PC-3 (cell line): ENCODE results near the gene ZFP1. TPM values are rescaled to one million over a fixed set of nuclear protein-coding genes. Genes with fewer than 3 reads are reported as not detected.

ENCODE experiments used
- ATAC-seq: fragments of 200-7000 bp; cut with Tn5 transposase; 2 replicates; pipeline ENCODE4 v1.9.1; 2020; ENCODE audit warnings: mild to moderate bottlenecking, moderate library complexity
- BruUV-seq: library from RNA; stranded (reverse); fragments of 400-500 nt; replicated peaks from 2 replicates; lab custom pipeline; 2021; lab: Mats Ljungman, UMichigan
- CTCF ChIA-PET: fragments of 300-600 bp; sonication (Branson Sonifier 250); formaldehyde crosslinking; loops from one replicate; lab custom pipeline; 2022; ENCODE audit warnings: antibody characterized with exemption; lab: Charles Lee
- POLR2A ChIA-PET: fragments of 300-600 bp; sonication (Branson Sonifier 250); formaldehyde crosslinking; loops from one replicate; lab custom pipeline; 2022; ENCODE audit warnings: antibody characterized with exemption; ENCODE audit not compliant: unreplicated experiment; lab: Charles Lee
- DNase-seq: peaks from one replicate; pipeline ENCODE4 v3.0.0-alpha.2; 2015
- H2AFZ ChIP-seq: fragments of 300-600 bp; sonication (generic); 2 replicates; pipeline ENCODE4 v1.6.0; 2016; ENCODE audit warnings: antibody characterized with exemption, low read length
- H3F3A ChIP-seq: fragments of 300-600 bp; sonication (generic); one replicate; pipeline ENCODE4 v1.6.0; 2017; ENCODE audit warnings: antibody characterized with exemption, low read length, control low read depth, mild to moderate bottlenecking; ENCODE audit not compliant: unreplicated experiment
- H3K27ac ChIP-seq: fragments of 300-600 bp; sonication (generic); 2 replicates; pipeline ENCODE4 v1.5.1; 2016; ENCODE audit warnings: mild to moderate bottlenecking, low read length
- H3K27me3 ChIP-seq: fragments of 300-600 bp; sonication (generic); 2 replicates; pipeline ENCODE4 v1.6.1; 2016; ENCODE audit warnings: low read length, mixed read lengths
- H3K36me3 ChIP-seq: fragments of 300-600 bp; sonication (generic); 2 replicates; pipeline ENCODE4 v1.6.1; 2016; ENCODE audit warnings: low read depth, mixed run types, low read length, mixed read lengths
- H3K4me1 ChIP-seq: fragments of 300-600 bp; sonication (generic); 2 replicates; pipeline ENCODE4 v1.5.1; 2016; ENCODE audit warnings: low read length; ENCODE audit not compliant: insufficient read depth
- H3K4me2 ChIP-seq: fragments of 300-600 bp; sonication (generic); 2 replicates; pipeline ENCODE4 v1.6.0; 2016; ENCODE audit warnings: low read length
- H3K4me3 ChIP-seq: fragments of 300-600 bp; sonication (generic); 2 replicates; pipeline ENCODE4 v1.5.1; 2016; ENCODE audit warnings: mild to moderate bottlenecking, low read length, mixed read lengths
- H3K79me2 ChIP-seq: fragments of 300-600 bp; sonication (generic); 2 replicates; pipeline ENCODE4 v1.6.1; 2017; ENCODE audit warnings: low read length, mixed read lengths
- H3K9ac ChIP-seq: fragments of 300-600 bp; sonication (generic); 2 replicates; pipeline ENCODE4 v1.6.0; 2016; ENCODE audit warnings: mild to moderate bottlenecking, low read length
- H3K9me2 ChIP-seq: fragments of 300-600 bp; sonication (generic); replicated peaks from 2 replicates; pipeline ENCODE4 v1.6.1; 2016; ENCODE audit warnings: mixed run types, low read length, mixed read lengths
- H3K9me3 ChIP-seq: fragments of 300-600 bp; sonication (generic); 2 replicates; pipeline ENCODE4 v1.6.1; 2016; ENCODE audit warnings: low read length, mixed read lengths
- H4K20me1 ChIP-seq: fragments of 300-600 bp; sonication (generic); 2 replicates; pipeline ENCODE4 v1.6.1; 2016; ENCODE audit warnings: low read length, mixed read lengths
- EZH2 ChIP-seq: fragments of 300-600 bp; sonication (generic); IDR thresholded peaks from one replicate; pipeline ENCODE4 v1.6.1; 2017; ENCODE audit warnings: antibody characterized with exemption, mild to moderate bottlenecking, low read length; ENCODE audit not compliant: unreplicated experiment
- EZH2phosphoT487 ChIP-seq: fragments of 300-600 bp; sonication (generic); IDR thresholded peaks from 2 replicates; pipeline ENCODE4 v1.6.1; 2018; ENCODE audit warnings: mild to moderate bottlenecking, antibody characterized with exemption, low read length, borderline replicate concordance
- intact Hi-C: fragments of 100-400 bp; cut with micrococcal nuclease; formaldehyde crosslinking; loops from 2 replicates; pipeline ENCODE4 v1.9.0; 2023
- total RNA-seq: library from RNA; depleted of rRNA; stranded (reverse); fragments of >200 nt; gene quantifications from 2 replicates; pipeline ENCODE4 v1.2.3, GENCODE V29; 2014
- TF ChIP-seq, protein P1 (sequence below): fragments of 300-600 bp; sonication (generic); conservative IDR thresholded peaks from 2 replicates; pipeline ENCODE4 v1.5.1; 2017; ENCODE audit warnings: antibody characterized with exemption, low read depth, mild to moderate bottlenecking, low read length

ZFP1 gene
- total RNA-seq, 1 experiment from 2014 or later: 3.3 TPM

DNA sequence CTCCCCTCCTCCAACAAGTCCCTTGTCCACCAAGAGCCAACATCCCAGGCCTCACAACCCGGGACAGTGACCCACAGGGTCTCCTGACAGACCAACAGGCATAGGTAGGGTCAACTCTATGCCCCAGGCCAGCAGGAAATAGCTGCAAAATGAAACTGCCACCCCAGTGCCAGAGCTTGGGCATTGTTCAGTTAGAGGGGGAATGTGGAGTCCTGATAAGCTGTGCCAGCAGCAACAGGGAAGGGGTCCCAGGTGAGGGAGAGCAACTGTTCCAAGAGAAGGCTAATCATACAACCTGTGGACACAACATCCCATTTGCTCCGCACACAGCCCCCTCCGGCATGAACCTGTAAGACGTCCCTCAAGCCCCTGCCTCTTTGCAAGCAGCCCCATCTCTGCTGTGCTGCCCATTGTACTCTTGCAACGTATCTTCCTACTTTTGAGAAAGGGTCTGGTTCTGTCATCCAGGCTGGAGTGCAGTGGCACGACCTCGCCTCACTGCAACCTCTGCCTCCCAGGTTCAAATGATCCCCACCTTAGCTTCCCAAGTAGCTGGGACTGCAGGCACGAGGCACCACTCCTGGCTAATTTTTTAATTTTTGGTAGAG is 41.4 kb downstream of the ZFP1 start:
- intact Hi-C loops: no loop called here
- H3K9me3 ChIP-seq: no peaks in the 10 kb centered on the region
- H2AFZ ChIP-seq: no peak overlapping the region
- H3K9ac ChIP-seq: no peak overlapping the region
- H3K36me3 ChIP-seq: no peaks in the 10 kb centered on the region
- no peaks in the 10 kb centered on the region for H3F3A ChIP-seq
- H3K4me3 ChIP-seq: no peak overlapping the region
- H3K27me3 ChIP-seq: no peaks in the 10 kb centered on the region
- H3K79me2 ChIP-seq: no peaks in the 10 kb centered on the region
- peaks cover 9% of the 10 kb centered on the region for H3K4me1 ChIP-seq
- ChIA-PET POLR2A (no interaction called here), CTCF (no interaction called here)
- DNase-seq (no peak), ATAC-seq (no peak)
- H4K20me1 ChIP-seq: no peaks in the 10 kb centered on the region
- TF ChIP-seq EZH2: no peak
- TF ChIP-seq, protein P1, sequence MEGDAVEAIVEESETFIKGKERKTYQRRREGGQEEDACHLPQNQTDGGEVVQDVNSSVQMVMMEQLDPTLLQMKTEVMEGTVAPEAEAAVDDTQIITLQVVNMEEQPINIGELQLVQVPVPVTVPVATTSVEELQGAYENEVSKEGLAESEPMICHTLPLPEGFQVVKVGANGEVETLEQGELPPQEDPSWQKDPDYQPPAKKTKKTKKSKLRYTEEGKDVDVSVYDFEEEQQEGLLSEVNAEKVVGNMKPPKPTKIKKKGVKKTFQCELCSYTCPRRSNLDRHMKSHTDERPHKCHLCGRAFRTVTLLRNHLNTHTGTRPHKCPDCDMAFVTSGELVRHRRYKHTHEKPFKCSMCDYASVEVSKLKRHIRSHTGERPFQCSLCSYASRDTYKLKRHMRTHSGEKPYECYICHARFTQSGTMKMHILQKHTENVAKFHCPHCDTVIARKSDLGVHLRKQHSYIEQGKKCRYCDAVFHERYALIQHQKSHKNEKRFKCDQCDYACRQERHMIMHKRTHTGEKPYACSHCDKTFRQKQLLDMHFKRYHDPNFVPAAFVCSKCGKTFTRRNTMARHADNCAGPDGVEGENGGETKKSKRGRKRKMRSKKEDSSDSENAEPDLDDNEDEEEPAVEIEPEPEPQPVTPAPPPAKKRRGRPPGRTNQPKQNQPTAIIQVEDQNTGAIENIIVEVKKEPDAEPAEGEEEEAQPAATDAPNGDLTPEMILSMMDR: no peak
- no peak for TF ChIP-seq EZH2phosphoT487
- no peak overlapping the region for H3K4me2 ChIP-seq
- no peaks in the 10 kb centered on the region for H3K9me2 ChIP-seq
- no peak overlapping the region for H3K27ac ChIP-seq
- no TSS peak for BruUV-seq

- peak; percentile 26 for DNase-seq
- BruUV-seq: no TSS peak
- CTCF ChIA-PET: no interaction called here
These were observed 44.4 kb downstream of the ZFP1 start for GRCh38 chr16:75192606-75193264.

More at GRCh38 chr16:75192606-75193264, 44.4 kb downstream of the ZFP1 start:
- H3K9ac ChIP-seq: no peak overlapping the region
- no peak for ATAC-seq
- no peaks in the 10 kb centered on the region for H4K20me1 ChIP-seq
- POLR2A ChIA-PET: no interaction called here
- no peaks in the 10 kb centered on the region for H3K9me3 ChIP-seq
- H3K4me1 ChIP-seq: peaks cover 9% of the 10 kb centered on the region
- TF ChIP-seq EZH2: no peak
- TF ChIP-seq, protein P1: no peak
- no peak for TF ChIP-seq EZH2phosphoT487
- H3K9me2 ChIP-seq: no peaks in the 10 kb centered on the region
- H3K79me2 ChIP-seq: no peaks in the 10 kb centered on the region
- H3F3A ChIP-seq: no peaks in the 10 kb centered on the region
- no peak overlapping the region for H2AFZ ChIP-seq
- intact Hi-C loops: no loop called here
- no peak overlapping the region for H3K4me3 ChIP-seq
- no peaks in the 10 kb centered on the region for H3K36me3 ChIP-seq
- H3K27ac ChIP-seq: no peak overlapping the region
- no peaks in the 10 kb centered on the region for H3K27me3 ChIP-seq
- H3K4me2 ChIP-seq: no peak overlapping the region
